Astrocyte of the cerebellum (primary cell): ENCODE results near the gene SLC35F3.

Experiments used
- DNase-seq: peaks from one replicate; pipeline ENCODE4 v3.0.0-alpha.2; 2011; ENCODE audit warnings: low read depth
- H3K4me3 ChIP-seq: 2 replicates; pipeline ENCODE4 v1.5.1; 2011; ENCODE audit warnings: mild to moderate bottlenecking, low read depth, low read length, moderate library complexity
- in situ Hi-C: cut with HindIII; loops from 2 replicates; pipeline ENCODE4 v1.10.0; 2017; ENCODE audit warnings: low sequenced_read_pairs
- TF ChIP-seq, protein P1 (sequence below): IDR thresholded peaks from 2 replicates; pipeline ENCODE4 v1.5.1; 2012; ENCODE audit warnings: low read length, low read depth, moderate library complexity, mild to moderate bottlenecking; ENCODE audit errors: missing control alignments

SLC35F3 gene

DNA sequence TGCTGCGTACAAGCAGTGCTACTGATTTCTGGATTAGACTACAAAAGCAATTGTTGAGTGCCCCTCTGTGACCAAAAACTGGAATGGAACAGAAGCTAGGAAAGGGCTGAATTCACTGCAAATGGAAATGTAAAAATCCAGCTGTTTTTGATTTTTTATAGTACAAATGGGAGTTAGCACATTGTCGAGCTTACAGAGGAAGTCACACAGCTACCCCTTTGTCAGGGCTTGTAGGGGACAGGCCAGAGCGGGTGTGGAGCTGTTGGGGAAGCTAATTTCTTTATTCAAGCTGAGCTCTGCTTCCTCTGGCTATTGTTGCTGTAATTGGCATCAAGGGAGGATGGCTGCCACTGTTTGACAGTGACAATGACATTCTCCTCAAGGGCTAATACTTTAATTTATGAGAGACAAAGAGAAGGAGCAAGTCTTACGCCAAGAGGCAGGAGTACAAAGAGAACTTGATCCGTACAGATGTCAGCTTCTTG lies 96.1 kb downstream of the SLC35F3 start:
- TF ChIP-seq, protein P1, sequence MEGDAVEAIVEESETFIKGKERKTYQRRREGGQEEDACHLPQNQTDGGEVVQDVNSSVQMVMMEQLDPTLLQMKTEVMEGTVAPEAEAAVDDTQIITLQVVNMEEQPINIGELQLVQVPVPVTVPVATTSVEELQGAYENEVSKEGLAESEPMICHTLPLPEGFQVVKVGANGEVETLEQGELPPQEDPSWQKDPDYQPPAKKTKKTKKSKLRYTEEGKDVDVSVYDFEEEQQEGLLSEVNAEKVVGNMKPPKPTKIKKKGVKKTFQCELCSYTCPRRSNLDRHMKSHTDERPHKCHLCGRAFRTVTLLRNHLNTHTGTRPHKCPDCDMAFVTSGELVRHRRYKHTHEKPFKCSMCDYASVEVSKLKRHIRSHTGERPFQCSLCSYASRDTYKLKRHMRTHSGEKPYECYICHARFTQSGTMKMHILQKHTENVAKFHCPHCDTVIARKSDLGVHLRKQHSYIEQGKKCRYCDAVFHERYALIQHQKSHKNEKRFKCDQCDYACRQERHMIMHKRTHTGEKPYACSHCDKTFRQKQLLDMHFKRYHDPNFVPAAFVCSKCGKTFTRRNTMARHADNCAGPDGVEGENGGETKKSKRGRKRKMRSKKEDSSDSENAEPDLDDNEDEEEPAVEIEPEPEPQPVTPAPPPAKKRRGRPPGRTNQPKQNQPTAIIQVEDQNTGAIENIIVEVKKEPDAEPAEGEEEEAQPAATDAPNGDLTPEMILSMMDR, result no peak
- in situ Hi-C loops, result no loop called here
- DNase-seq, result no peak
- H3K4me3 ChIP-seq, result no peak overlapping the region

- in situ Hi-C loops, result no loop called here
- TF ChIP-seq, protein P1, result no peak
- DNase-seq, result no peak
- H3K4me3 ChIP-seq, result no peak overlapping the region
These were observed 97.3 kb downstream of the SLC35F3 start for GRCh38 chr1:234001817-234002216.

GRCh38 chr1:234004591-234004990 lies 100.1 kb downstream of the SLC35F3 start:
- no peak for DNase-seq
- H3K4me3 ChIP-seq, result no peak overlapping the region
- in situ Hi-C loops, result no loop called here
- TF ChIP-seq, protein P1, result no peak

- TF ChIP-seq, protein P1, result no peak
- no peak for DNase-seq
- in situ Hi-C loops, result no loop called here
- no peak overlapping the region for H3K4me3 ChIP-seq
These were observed 103.2 kb downstream of the SLC35F3 start for GRCh38 chr1:234007684-234008083.

GRCh38 chr1:234008591-234008990 lies 104.1 kb downstream of the SLC35F3 start:
- in situ Hi-C loops, result no loop called here
- no peak for DNase-seq
- TF ChIP-seq, protein P1, result no peak
- H3K4me3 ChIP-seq, result no peak overlapping the region

GRCh38 chr1:234009668-234010067 lies 105.2 kb downstream of the SLC35F3 start:
- DNase-seq, result no peak
- TF ChIP-seq, protein P1, result no peak
- H3K4me3 ChIP-seq, result no peak overlapping the region
- in situ Hi-C loops, result no loop called here

DNA sequence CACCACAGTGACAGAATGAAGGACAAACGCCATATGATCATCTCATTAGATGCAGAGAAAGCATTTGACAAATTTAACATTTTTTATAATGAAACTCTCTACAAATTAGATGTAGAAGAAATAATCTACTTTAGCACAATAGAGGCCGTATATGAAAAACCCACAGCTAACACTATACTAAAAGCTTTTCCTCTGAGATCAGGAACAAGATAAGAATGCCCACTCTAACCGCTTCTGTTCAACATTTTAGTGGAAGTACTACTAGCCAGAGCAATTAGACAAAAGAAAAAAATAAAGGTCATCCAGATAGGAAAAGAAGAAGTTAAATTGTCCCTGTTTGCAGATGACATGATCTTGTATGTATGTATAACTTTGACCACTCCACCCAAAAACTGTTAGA lies 109.7 kb downstream of the SLC35F3 start:
- in situ Hi-C loops, result no loop called here
- H3K4me3 ChIP-seq, result no peak overlapping the region
- no peak for DNase-seq
- TF ChIP-seq, protein P1, result no peak
